Thyroid gland (tissue), 4 donors: ENCODE data around the gene PPM1N. TPM values are rescaled to one million over a fixed set of nuclear protein-coding genes. Genes with fewer than 3 reads are reported as not detected.
A peak's percentile ranks its signal among the peaks of the same experiment; 100 is the strongest.

Source experiments
- DNase-seq, 2 donors: peaks; one replicate each; pipeline ENCODE4 v3.0.0-alpha.2; 2019
- H3K27ac ChIP-seq, 3 donors: fragments of 200-600 bp; sonication (generic); 1 replicate in 2 of 3; 2 replicates in 1 of 3; pipeline ENCODE4 v1.5.1; 2016 to 2019; ENCODE audit warnings: mild to moderate bottlenecking in 1 of 3, moderate library complexity in 1 of 3
- H3K27me3 ChIP-seq: fragments of 200-600 bp; sonication (generic); one replicate; pipeline ENCODE4 v1.5.1; 2019
- H3K36me3 ChIP-seq, 2 donors: fragments of 200-600 bp; sonication (generic); one replicate each; pipeline ENCODE4 v1.5.1; 2016 to 2019
- H3K4me1 ChIP-seq, 2 donors: fragments of 200-600 bp; sonication (generic); one replicate each; pipeline ENCODE4 v1.5.1; 2017 to 2019
- H3K4me3 ChIP-seq, 3 donors: fragments of 200-600 bp; sonication (generic); replicated peaks in 1 of 3; 1 replicate in 2 of 3; 2 replicates in 1 of 3; pipeline ENCODE4 v1.5.1; 2016; ENCODE audit warnings: mild to moderate bottlenecking in 1 of 3
- H3K9me3 ChIP-seq: fragments of 200-600 bp; sonication (generic); one replicate; pipeline ENCODE4 v1.5.1; 2017
- POLR2A ChIP-seq, 2 donors: fragments of 450-650 bp; IDR thresholded peaks; one replicate each; pipeline ENCODE4 v1.6.1; 2017; ENCODE audit warnings: antibody characterized with exemption in 2 of 2, mild to moderate bottlenecking in 2 of 2, moderate library complexity in 1 of 2
- whole genome bisulfite sequencing, 2 donors: methylation state at CpG; one replicate each; pipeline ENCODE4 v1.1.5; 2017; 5-methylcytosine and 5-hydroxymethylcytosine counted together
- intact Hi-C: fragments of 100-400 bp; cut with DNase I; formaldehyde crosslinking; loops from one replicate; pipeline ENCODE4 v1.15.1; 2023
- total RNA-seq, 4 donors: library from RNA; depleted of rRNA; stranded (reverse); fragments of >200 nt; gene quantifications; one replicate each; pipeline ENCODE4 v1.2.3, GENCODE V29; 2016
- TF ChIP-seq, protein P1 (sequence below), 6 experiments: fragments of 200-600 bp in 3 of 6; fragments of 450-650 bp in 3 of 6; sonication (generic) in 3 of 6; IDR thresholded peaks; one replicate each; pipeline ENCODE4 v1.5.1; 2016 to 2019; ENCODE audit warnings: antibody characterized with exemption in 6 of 6, mild to moderate bottlenecking in 2 of 6, inconsistent platforms in 1 of 6, moderate library complexity in 1 of 6

PPM1N gene
- total RNA-seq, 4 donors from 2014 or later: 0.73 to 1.1 TPM; not detected in 2

DNA sequence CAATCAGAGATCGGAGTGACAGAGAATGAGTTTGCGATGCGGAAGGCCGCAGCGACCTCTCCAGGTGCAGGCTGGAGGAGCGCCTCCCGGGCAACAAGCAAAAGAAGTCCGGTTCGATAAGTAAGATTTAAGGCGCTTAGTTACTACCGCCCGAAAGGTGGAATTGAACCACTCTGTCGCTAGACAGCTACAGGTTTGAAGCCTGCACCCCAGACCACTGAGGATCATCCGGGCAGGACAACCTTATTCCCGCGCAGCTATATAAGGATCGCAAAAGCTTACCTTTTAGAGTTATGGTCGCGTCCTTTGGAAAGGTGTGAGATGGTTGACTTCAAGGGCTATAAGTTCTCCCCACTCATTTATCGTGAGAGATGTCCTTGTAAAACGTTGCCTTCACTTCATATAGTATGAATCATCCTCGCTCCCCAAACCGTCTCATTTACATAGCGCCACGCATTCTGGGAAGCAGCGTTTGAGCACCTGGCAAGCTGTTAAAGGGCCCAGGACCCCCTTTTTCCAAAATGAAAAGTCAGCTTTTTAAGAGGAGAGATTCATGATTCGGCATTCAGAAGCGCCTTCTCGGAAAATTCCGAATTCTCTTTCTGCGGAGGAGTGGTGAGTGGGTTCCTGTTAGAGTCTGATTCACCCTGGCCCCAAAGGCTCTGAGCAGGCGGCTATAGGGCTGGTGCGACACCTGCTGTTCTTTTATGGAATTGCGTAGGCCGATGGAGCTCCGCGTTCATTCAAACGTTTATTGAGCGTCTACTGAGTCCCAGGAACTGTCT, 19.6 kb upstream of the PPM1N start:
- H3K4me1 ChIP-seq: peaks cover 5 to 13% of the 10 kb centered on the region in 2 donors
- H3K36me3 ChIP-seq: no peaks in the 10 kb centered on the region
- no peaks in the 10 kb centered on the region for H3K27me3 ChIP-seq
- peak overlapping the region; percentile 89 to 99 (median 91) for H3K27ac ChIP-seq
- intact Hi-C loops: no loop called here
- 0 to 3% methylated on average over 31 to 39 of the region's 39 CpGs for WGBS, 2 donors
- no peaks in the 10 kb centered on the region for H3K9me3 ChIP-seq
- peak; percentile 86 for DNase-seq
- H3K4me3 ChIP-seq: peak overlapping the region in 2 of 3 donors; percentile 16 to 35
- TF ChIP-seq, protein P1, sequence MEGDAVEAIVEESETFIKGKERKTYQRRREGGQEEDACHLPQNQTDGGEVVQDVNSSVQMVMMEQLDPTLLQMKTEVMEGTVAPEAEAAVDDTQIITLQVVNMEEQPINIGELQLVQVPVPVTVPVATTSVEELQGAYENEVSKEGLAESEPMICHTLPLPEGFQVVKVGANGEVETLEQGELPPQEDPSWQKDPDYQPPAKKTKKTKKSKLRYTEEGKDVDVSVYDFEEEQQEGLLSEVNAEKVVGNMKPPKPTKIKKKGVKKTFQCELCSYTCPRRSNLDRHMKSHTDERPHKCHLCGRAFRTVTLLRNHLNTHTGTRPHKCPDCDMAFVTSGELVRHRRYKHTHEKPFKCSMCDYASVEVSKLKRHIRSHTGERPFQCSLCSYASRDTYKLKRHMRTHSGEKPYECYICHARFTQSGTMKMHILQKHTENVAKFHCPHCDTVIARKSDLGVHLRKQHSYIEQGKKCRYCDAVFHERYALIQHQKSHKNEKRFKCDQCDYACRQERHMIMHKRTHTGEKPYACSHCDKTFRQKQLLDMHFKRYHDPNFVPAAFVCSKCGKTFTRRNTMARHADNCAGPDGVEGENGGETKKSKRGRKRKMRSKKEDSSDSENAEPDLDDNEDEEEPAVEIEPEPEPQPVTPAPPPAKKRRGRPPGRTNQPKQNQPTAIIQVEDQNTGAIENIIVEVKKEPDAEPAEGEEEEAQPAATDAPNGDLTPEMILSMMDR (IDR thresholded peaks at IDR 0.05): peak; percentile 84 to 99 (median 97)
- peak in 1 of 2 donors; percentile 55 for TF ChIP-seq POLR2A (IDR thresholded peaks at IDR 0.05)

DNA sequence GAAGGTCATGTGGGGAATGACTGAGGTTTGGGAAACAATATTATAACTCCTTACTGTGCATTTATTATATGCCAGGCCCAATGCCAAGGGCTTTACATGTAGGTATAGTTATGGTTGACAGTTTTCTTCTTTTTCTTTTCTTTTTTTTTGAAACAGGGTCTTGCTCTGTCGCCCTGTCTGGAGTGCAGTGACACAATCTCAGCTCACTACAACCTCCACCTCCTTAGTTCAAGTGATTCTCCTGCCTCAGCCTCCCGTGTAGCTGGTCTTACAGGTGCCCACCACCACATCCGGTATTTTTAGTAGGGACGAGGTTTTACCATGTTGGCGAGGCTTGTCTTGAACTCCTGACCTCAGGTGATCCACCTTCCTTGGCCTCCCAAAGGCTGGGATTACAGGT, 15.2 kb upstream of the PPM1N start:
- DNase-seq: no peak
- Histone ChIP-seq H3K27me3 (no peaks in the 10 kb centered on the region), H3K27ac (no peak overlapping the region), H3K4me1 (peaks cover 0 to 11% of the 10 kb centered on the region in 2 donors), H3K9me3 (no peaks in the 10 kb centered on the region), H3K36me3 (no peaks in the 10 kb centered on the region), H3K4me3 (no peak overlapping the region)
- intact Hi-C loops: no loop called here
- TF ChIP-seq, protein P1 (IDR thresholded peaks at IDR 0.05): no peak
- no peak for TF ChIP-seq POLR2A (IDR thresholded peaks at IDR 0.05)
- 91 to 94% methylated on average over 5 of the region's 5 CpGs for WGBS, 2 donors

DNA sequence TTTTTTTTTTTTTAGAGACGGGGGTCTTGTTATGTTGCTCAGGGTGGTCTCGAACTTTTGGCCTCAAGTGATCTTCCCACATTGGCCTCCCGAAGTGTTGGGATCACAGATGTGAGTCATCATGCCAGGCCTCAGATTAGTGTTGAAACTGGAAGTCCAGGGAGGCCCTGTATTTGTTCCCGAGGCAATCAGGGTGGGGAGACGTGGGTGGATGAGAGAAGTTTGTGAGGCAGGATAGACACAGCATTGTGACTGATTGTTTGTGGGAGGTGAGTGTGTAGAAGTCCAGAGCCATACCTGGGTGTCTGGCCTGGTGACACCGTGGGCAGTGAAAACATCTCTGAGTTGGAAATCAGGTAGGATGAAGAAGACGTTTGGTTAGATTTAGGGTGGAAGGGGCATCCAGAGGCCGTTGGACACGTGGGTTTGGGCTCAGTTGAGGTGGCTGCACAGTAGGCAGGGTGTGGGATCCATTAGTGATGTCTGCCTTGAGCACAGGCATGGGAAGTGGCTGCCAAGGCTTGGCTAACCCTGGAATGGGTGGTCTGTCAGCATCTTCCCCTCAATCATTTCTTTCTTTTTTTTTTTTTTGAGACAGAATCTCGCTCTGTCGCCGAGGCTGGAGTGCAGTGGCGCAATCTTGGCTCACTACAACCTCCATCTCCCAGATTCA, 13.8 kb upstream of the PPM1N start:
- intact Hi-C loops: no loop called here

DNA sequence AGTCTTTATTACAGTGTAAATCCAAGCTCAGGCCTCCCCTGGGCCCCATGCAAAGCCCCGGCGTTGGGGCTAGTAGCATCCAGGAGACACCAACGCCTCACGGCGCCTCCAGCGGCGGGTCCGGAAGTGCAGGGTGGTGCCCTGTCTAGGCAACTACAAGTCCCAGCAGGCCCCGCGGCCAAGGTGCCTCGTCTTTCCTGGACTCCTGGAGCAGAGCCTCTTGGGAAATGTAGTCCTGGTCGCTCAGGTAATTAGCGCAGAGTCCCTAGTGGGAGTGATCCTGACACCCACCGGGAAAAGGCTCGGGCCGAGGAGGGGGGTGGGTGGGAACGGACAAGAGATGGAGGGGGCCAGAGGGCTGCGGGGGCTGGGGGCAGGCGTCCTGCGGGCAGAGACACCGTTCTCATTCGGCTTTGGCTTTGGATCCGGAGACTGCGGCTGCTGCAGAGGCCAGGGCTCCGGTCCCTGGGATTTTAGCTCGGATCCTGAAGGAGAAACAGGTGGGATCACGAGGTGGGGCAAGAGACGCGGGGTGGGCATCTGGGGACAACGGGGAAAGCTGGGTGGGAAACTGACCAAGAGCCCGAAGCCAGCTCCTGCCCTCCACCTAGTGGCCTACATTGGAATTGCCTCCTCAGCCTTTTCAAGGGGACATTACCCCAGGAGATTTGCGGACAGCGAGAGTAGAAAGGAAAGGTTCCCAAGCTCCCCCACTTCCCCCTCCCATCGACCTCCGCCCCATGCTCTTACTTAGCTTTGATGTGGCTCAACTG, 12.8 kb upstream of the PPM1N start:
- Histone ChIP-seq H3K27me3 (no peaks in the 10 kb centered on the region), H3K27ac (peak overlapping the region; percentile 55 to 95 (median 91)), H3K9me3 (no peaks in the 10 kb centered on the region), H3K4me1 (peaks cover 0 to 9% of the 10 kb centered on the region in 2 donors), H3K36me3 (no peaks in the 10 kb centered on the region), H3K4me3 (peak overlapping the region; percentile 39 to 63 (median 51))
- intact Hi-C loops: no loop called here
- TF ChIP-seq, protein P1 (IDR thresholded peaks at IDR 0.05): peak; percentile 61 to 93 (median 78)
- TF ChIP-seq POLR2A (IDR thresholded peaks at IDR 0.05): no peak
- 1 to 2% methylated on average over 19 to 34 of the region's 35 CpGs for WGBS, 2 donors
- DNase-seq: peak; percentile 99

More for the DNA sequence above, 13.8 kb upstream of the PPM1N start:
- Histone ChIP-seq H3K9me3 (no peaks in the 10 kb centered on the region), H3K27me3 (no peaks in the 10 kb centered on the region), H3K4me1 (peaks cover 0 to 9% of the 10 kb centered on the region in 2 donors), H3K4me3 (no peak overlapping the region), H3K36me3 (no peaks in the 10 kb centered on the region), H3K27ac (no peak overlapping the region)
- no peak for TF ChIP-seq POLR2A (IDR thresholded peaks at IDR 0.05)
- TF ChIP-seq, protein P1 (IDR thresholded peaks at IDR 0.05): no peak
- 75 to 89% methylated on average over 13 of the region's 13 CpGs for WGBS, 2 donors
- no peak for DNase-seq
